ENCODE data around the gene CDK6.
A peak's percentile ranks its signal among the peaks of the same experiment; 100 is the strongest.

The CDK6 gene

DNA sequence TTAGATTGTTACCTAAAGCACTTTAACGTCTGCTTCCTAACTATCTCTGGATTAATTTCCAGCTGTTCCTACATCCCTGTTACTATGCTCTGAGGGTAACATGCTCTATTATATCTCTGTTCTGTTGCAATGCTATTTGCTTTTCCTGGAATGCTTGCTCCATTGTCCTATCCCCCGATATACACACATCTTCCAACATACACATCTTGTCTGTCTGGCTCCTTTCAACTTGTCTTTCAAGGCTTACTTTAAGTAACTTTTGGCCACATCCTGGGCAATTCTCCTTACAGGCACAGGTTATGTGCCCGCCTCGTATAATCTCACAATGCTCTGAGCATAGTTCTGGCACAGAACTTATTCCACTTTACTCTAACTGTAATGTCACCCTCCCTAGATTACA is 96.2 kb downstream of the CDK6 start:
- H3K36me3 ChIP-seq (ENCODE audit: low read depth): peaks cover 22% of the 10 kb centered on the region
- no peaks in the 10 kb centered on the region for H3K9me3 ChIP-seq (ENCODE audit: severe bottlenecking)
- no peak for DNase-seq (ENCODE audit: low spot score)
- H3K4me3 ChIP-seq (ENCODE audit: severe bottlenecking): no peak overlapping the region
- TF ChIP-seq, protein P1, sequence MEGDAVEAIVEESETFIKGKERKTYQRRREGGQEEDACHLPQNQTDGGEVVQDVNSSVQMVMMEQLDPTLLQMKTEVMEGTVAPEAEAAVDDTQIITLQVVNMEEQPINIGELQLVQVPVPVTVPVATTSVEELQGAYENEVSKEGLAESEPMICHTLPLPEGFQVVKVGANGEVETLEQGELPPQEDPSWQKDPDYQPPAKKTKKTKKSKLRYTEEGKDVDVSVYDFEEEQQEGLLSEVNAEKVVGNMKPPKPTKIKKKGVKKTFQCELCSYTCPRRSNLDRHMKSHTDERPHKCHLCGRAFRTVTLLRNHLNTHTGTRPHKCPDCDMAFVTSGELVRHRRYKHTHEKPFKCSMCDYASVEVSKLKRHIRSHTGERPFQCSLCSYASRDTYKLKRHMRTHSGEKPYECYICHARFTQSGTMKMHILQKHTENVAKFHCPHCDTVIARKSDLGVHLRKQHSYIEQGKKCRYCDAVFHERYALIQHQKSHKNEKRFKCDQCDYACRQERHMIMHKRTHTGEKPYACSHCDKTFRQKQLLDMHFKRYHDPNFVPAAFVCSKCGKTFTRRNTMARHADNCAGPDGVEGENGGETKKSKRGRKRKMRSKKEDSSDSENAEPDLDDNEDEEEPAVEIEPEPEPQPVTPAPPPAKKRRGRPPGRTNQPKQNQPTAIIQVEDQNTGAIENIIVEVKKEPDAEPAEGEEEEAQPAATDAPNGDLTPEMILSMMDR (IDR thresholded peaks at IDR 0.05; ENCODE audit: poor library complexity, severe bottlenecking): no peak
- no peaks in the 10 kb centered on the region for H3K27me3 ChIP-seq (ENCODE audit: insufficient read depth, poor library complexity, severe bottlenecking)
- H3K27ac ChIP-seq (ENCODE audit: poor library complexity, severe bottlenecking): peak overlapping the region; percentile 97
- H3K4me1 ChIP-seq (ENCODE audit: insufficient read depth, poor library complexity, severe bottlenecking): peaks cover 42% of the 10 kb centered on the region
- ATAC-seq (ENCODE audit: low read depth): no peak

DNA sequence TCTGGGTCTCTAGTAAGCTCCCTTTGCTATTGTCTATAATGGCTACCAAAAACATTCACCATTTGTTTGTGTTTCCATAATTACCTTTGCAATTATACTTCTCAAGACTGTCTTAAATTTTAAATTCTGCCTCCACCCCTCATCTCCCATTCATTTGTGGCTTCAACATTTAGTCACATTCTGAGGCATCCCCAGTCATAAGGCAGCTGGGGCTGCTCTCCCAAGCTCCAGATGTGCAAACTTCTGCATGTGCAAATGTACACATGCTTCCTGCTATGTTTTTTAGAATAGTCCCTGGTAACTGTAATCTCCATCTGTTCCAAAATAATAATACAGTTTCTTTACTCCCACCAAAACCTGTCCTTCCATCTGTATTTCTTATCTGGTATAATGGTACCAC is 97.3 kb downstream of the CDK6 start:
- no peaks in the 10 kb centered on the region for H3K27me3 ChIP-seq (ENCODE audit: insufficient read depth, poor library complexity, severe bottlenecking)
- H3K9me3 ChIP-seq (ENCODE audit: severe bottlenecking): no peaks in the 10 kb centered on the region
- DNase-seq (ENCODE audit: low spot score) (no peak), ATAC-seq (ENCODE audit: low read depth) (no peak)
- peak overlapping the region; percentile 97 for H3K27ac ChIP-seq (ENCODE audit: poor library complexity, severe bottlenecking)
- peaks cover 42% of the 10 kb centered on the region for H3K4me1 ChIP-seq (ENCODE audit: insufficient read depth, poor library complexity, severe bottlenecking)
- peaks cover 14% of the 10 kb centered on the region for H3K36me3 ChIP-seq (ENCODE audit: low read depth)
- no peak overlapping the region for H3K4me3 ChIP-seq (ENCODE audit: severe bottlenecking)
- TF ChIP-seq, protein P1 (IDR thresholded peaks at IDR 0.05; ENCODE audit: poor library complexity, severe bottlenecking): no peak

DNA sequence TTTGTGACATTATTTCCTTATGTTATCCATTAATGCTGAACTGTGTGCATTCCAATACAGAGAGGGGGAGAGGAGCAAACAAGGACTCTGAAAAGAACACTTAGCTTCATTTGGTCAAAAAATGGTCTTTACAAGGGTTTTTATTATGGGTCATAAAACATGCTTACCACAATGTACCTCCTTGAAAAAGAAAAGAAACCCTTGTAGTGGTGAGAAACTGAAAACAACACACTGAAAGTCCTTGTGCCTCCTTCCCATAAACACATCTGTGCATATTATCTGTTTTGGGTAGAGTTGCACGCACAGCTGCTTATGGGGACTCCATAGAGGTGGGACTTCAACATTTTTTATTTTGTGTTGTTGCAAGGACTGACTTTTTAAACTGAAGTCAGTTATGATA is 98.7 kb downstream of the CDK6 start:
- Histone ChIP-seq H3K4me3 (ENCODE audit: severe bottlenecking) (no peak overlapping the region), H3K9me3 (ENCODE audit: severe bottlenecking) (no peaks in the 10 kb centered on the region), H3K27me3 (ENCODE audit: insufficient read depth, poor library complexity, severe bottlenecking) (no peaks in the 10 kb centered on the region), H3K27ac (ENCODE audit: poor library complexity, severe bottlenecking) (no peak overlapping the region), H3K4me1 (ENCODE audit: insufficient read depth, poor library complexity, severe bottlenecking) (peaks cover 39% of the 10 kb centered on the region), H3K36me3 (ENCODE audit: low read depth) (peaks cover 18% of the 10 kb centered on the region)
- ATAC-seq (ENCODE audit: low read depth) (no peak), DNase-seq (ENCODE audit: low spot score) (no peak)
- TF ChIP-seq, protein P1 (IDR thresholded peaks at IDR 0.05; ENCODE audit: poor library complexity, severe bottlenecking): no peak

DNA sequence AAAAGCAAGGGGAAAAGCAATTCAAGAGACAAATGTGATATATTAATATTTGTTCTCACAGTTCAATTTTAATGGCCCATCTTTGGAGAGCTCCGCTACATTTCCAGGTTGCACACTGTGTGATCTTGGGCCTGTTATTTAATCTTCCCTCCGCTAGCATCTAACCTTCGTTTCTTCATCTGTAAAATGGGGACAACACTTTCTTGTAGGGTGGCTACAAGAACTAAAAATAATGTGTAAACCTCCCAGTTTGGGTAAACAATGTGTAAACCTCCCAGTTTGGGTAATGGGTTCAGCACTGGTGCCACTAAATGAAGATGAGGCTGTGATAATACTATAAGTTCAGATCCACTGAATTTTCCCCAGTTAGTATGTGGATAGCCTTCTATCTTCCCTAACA is 99.5 kb downstream of the CDK6 start:
- Histone ChIP-seq H3K36me3 (ENCODE audit: low read depth) (peaks cover 19% of the 10 kb centered on the region), H3K27ac (ENCODE audit: poor library complexity, severe bottlenecking) (peak overlapping the region; percentile 21), H3K4me1 (ENCODE audit: insufficient read depth, poor library complexity, severe bottlenecking) (peaks cover 39% of the 10 kb centered on the region), H3K9me3 (ENCODE audit: severe bottlenecking) (no peaks in the 10 kb centered on the region), H3K27me3 (ENCODE audit: insufficient read depth, poor library complexity, severe bottlenecking) (no peaks in the 10 kb centered on the region), H3K4me3 (ENCODE audit: severe bottlenecking) (no peak overlapping the region)
- DNase-seq (ENCODE audit: low spot score) (no peak), ATAC-seq (ENCODE audit: low read depth) (no peak)
- TF ChIP-seq, protein P1 (IDR thresholded peaks at IDR 0.05; ENCODE audit: poor library complexity, severe bottlenecking): no peak

DNA sequence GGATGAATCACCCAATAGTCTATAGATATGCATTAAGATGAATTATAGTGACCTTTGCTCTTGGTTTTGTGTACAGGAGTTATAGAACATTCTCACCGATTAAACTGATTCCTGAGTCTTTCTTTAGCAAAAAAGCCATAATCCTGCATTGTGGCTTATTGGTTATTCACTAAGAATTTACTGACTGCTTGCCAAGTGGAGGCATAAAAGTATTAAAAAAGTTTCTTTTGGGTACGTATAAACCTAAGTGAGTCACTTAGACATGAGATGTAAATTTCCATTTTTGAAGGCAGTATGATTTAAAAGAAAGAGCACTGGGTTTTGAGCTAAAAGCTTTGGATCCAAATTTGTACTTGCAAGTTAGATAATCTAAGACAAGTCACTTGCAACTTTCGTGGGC is 100.7 kb downstream of the CDK6 start:
- ATAC-seq (ENCODE audit: low read depth) (no peak), DNase-seq (ENCODE audit: low spot score) (no peak)
- Histone ChIP-seq H3K27me3 (ENCODE audit: insufficient read depth, poor library complexity, severe bottlenecking) (no peaks in the 10 kb centered on the region), H3K4me3 (ENCODE audit: severe bottlenecking) (no peak overlapping the region), H3K4me1 (ENCODE audit: insufficient read depth, poor library complexity, severe bottlenecking) (peaks cover 37% of the 10 kb centered on the region), H3K9me3 (ENCODE audit: severe bottlenecking) (no peaks in the 10 kb centered on the region), H3K27ac (ENCODE audit: poor library complexity, severe bottlenecking) (peak overlapping the region; percentile 21), H3K36me3 (ENCODE audit: low read depth) (peaks cover 19% of the 10 kb centered on the region)
- TF ChIP-seq, protein P1 (IDR thresholded peaks at IDR 0.05; ENCODE audit: poor library complexity, severe bottlenecking): no peak
